Liver (tissue), 9 donors: ENCODE data around the gene PRRG2. TPM values are rescaled to one million over a fixed set of nuclear protein-coding genes. Genes with fewer than 3 reads are reported as not detected.
"Not testable (repeated sequence)": the region's sequence is repeated elsewhere in the genome, so short reads cannot be mapped to it uniquely, and the experiment has no call there.

Experiments
- DNase-seq: peaks from one replicate; pipeline ENCODE4 v3.0.0-alpha.2; 2017; ENCODE audit warnings: low spot score
- H3K27ac ChIP-seq, 2 donors: one replicate each; pipeline ENCODE4 v1.7.0; 2013; ENCODE audit warnings: inconsistent platforms in 2 of 2, low read length in 2 of 2, control low read depth in 1 of 2, low read depth in 1 of 2, mild to moderate bottlenecking in 1 of 2
- H3K27me3 ChIP-seq, 4 donors: one replicate each; pipeline versions ENCODE4 v1.6.1 to v1.7.0; 2013; ENCODE audit warnings: low read length in 3 of 4, inconsistent platforms in 1 of 4, mild to moderate bottlenecking in 1 of 4, moderate library complexity in 1 of 4; ENCODE audit not compliant: control insufficient read depth in 4 of 4, insufficient read depth in 4 of 4
- H3K36me3 ChIP-seq, 4 donors: one replicate each; pipeline versions ENCODE4 v1.6.1 to v1.7.0; 2013; ENCODE audit warnings: low read length in 3 of 4, mild to moderate bottlenecking in 3 of 4, low read depth in 1 of 4, moderate library complexity in 1 of 4; ENCODE audit not compliant: control insufficient read depth in 4 of 4, insufficient read depth in 3 of 4
- H3K4me1 ChIP-seq, 4 donors: one replicate each; pipeline versions ENCODE4 v1.6.1 to v1.7.0; 2013; ENCODE audit warnings: low read length in 3 of 4, mild to moderate bottlenecking in 3 of 4, moderate library complexity in 1 of 4; ENCODE audit not compliant: control insufficient read depth in 4 of 4, insufficient read depth in 4 of 4
- H3K4me3 ChIP-seq, 3 donors: one replicate each; pipeline versions ENCODE4 v1.6.1 to v1.7.0; 2013; ENCODE audit warnings: low read length in 3 of 3, control low read depth in 1 of 3, low read depth in 1 of 3, mild to moderate bottlenecking in 1 of 3
- H3K9ac ChIP-seq, 2 donors: one replicate each; pipeline ENCODE4 v1.7.0; 2013; ENCODE audit warnings: low read length in 2 of 2, mild to moderate bottlenecking in 2 of 2, moderate library complexity in 2 of 2, control low read depth in 1 of 2, low read depth in 1 of 2
- H3K9me3 ChIP-seq, 4 donors: one replicate each; pipeline versions ENCODE4 v1.6.1 to v1.7.0; 2013; ENCODE audit warnings: low read length in 3 of 4; ENCODE audit not compliant: control insufficient read depth in 4 of 4
- EGR1 ChIP-seq, 2 donors: IDR thresholded peaks; 2 replicates each; pipeline ENCODE4 v1.6.1; 2016 to 2018; ENCODE audit warnings: antibody characterized with exemption in 2 of 2, low read depth in 2 of 2
- FOXA2 ChIP-seq: IDR thresholded peaks from 2 replicates; pipeline ENCODE4 v1.6.1; 2016; ENCODE audit warnings: antibody characterized with exemption
- GABPA ChIP-seq, 2 donors: IDR thresholded peaks in 1 of 2; conservative IDR thresholded peaks in 1 of 2; 2 replicates each; pipeline ENCODE4 v1.6.1; 2016; ENCODE audit warnings: antibody characterized with exemption in 2 of 2, mild to moderate bottlenecking in 1 of 2, moderate library complexity in 1 of 2
- HNF4A ChIP-seq, 2 donors: conservative IDR thresholded peaks; 2 replicates each; pipeline ENCODE4 v1.6.1; 2016; ENCODE audit warnings: antibody characterized with exemption in 2 of 2, mild to moderate bottlenecking in 2 of 2
- HNF4G ChIP-seq: IDR thresholded peaks from 2 replicates; pipeline ENCODE4 v1.6.1; 2016; ENCODE audit warnings: antibody characterized with exemption
- JUND ChIP-seq, 2 donors: IDR thresholded peaks; 2 replicates each; pipeline ENCODE4 v1.6.1; 2016; ENCODE audit warnings: antibody characterized with exemption in 2 of 2
- RAD21 ChIP-seq, 2 donors: IDR thresholded peaks; 2 replicates each; pipeline ENCODE4 v1.6.1; 2016; ENCODE audit warnings: antibody characterized with exemption in 2 of 2, mild to moderate bottlenecking in 2 of 2
- RXRA ChIP-seq, 2 donors: IDR thresholded peaks; 2 replicates each; pipeline ENCODE4 v1.6.1; 2017 to 2018; ENCODE audit warnings: antibody characterized with exemption in 2 of 2, mild to moderate bottlenecking in 1 of 2
- SP1 ChIP-seq: IDR thresholded peaks from 2 replicates; pipeline ENCODE4 v1.6.1; 2018; ENCODE audit warnings: antibody characterized with exemption, mild to moderate bottlenecking
- TAF1 ChIP-seq: conservative IDR thresholded peaks from 2 replicates; pipeline ENCODE4 v1.6.1; 2016; ENCODE audit warnings: antibody characterized with exemption, mild to moderate bottlenecking
- YY1 ChIP-seq: IDR thresholded peaks from 2 replicates; pipeline ENCODE4 v1.6.1; 2016; ENCODE audit warnings: antibody characterized with exemption, mild to moderate bottlenecking
- WGBS: extraction: QIAGEN DNeasy Blood & Tissue Kit; methylation state at CpG from one replicate; pipeline ENCODE4 v1.1.7; 2013; 5-methylcytosine and 5-hydroxymethylcytosine counted together
- polyA plus RNA-seq, 2 donors: library from polyadenylated mRNA; stranded (reverse) in 1 of 2; unstranded in 1 of 2; fragments of 200-250 nt in 1 of 2; fragments of >200 nt in 1 of 2; fragmentation: Nextera tagmentation in 1 of 2; extraction: Ambion mirVana in 1 of 2; gene quantifications; one replicate each; pipeline versions ENCODE4 v1.2.1 to v1.2.3, GENCODE V29; 2013 to 2015
- total RNA-seq, 2 donors: library from RNA; depleted of rRNA; stranded (reverse); fragments of >200 nt; gene quantifications; one replicate each; pipeline ENCODE4 v1.2.3, GENCODE V29; 2014
- TF ChIP-seq, protein P1 (sequence below): IDR thresholded peaks from 2 replicates; pipeline ENCODE4 v1.6.1; 2016; ENCODE audit warnings: antibody characterized with exemption, mild to moderate bottlenecking
- TF ChIP-seq, protein P2 (sequence below): IDR thresholded peaks from 2 replicates; pipeline ENCODE4 v1.6.1; 2016; ENCODE audit warnings: antibody characterized with exemption
- TF ChIP-seq, protein P3 (sequence below): IDR thresholded peaks from 2 replicates; pipeline ENCODE4 v1.6.1; 2016; ENCODE audit warnings: antibody characterized with exemption
- donor health status: healthy.
- donor health status: healthy.
- donor health status: healthy.
- donor health status: healthy.
- donor health status: healthy.

Gene PRRG2
- total and polyA plus RNA-seq, 4 donors = 1.1 to 2.8 (median 2.1) TPM

DNA sequence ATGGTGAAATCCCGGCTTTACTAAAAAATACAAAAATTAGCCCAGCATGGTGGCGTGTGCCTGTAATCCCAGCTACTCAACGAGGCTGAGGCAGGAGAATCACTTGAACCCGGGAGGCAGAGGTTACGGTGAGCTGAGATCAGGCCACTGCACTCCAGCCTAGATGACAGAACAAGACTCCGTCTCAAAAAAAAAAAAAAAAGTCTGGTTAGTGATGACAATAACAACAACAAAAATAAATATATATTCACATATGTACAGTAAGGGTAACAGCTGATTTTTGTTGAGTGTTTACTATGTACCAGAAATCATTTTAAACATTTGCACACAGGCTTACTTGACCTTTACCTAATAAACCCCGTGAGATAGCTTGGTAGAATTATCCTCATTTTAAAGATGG, 35.8 kb downstream of the PRRG2 start:
- Histone ChIP-seq H3K36me3 (peaks cover 7 to 42% (median 14%) of the 10 kb centered on the region in 4 donors), H3K4me1 (no peaks in the 10 kb centered on the region), H3K9ac (no peak overlapping the region), H3K9me3 (no peaks in the 10 kb centered on the region), H3K4me3 (no peak overlapping the region), H3K27ac (no peak overlapping the region), H3K27me3 (no peaks in the 10 kb centered on the region)
- 94% methylated on average over 7 of the region's 7 CpGs for WGBS
- TF ChIP-seq, protein P1, sequence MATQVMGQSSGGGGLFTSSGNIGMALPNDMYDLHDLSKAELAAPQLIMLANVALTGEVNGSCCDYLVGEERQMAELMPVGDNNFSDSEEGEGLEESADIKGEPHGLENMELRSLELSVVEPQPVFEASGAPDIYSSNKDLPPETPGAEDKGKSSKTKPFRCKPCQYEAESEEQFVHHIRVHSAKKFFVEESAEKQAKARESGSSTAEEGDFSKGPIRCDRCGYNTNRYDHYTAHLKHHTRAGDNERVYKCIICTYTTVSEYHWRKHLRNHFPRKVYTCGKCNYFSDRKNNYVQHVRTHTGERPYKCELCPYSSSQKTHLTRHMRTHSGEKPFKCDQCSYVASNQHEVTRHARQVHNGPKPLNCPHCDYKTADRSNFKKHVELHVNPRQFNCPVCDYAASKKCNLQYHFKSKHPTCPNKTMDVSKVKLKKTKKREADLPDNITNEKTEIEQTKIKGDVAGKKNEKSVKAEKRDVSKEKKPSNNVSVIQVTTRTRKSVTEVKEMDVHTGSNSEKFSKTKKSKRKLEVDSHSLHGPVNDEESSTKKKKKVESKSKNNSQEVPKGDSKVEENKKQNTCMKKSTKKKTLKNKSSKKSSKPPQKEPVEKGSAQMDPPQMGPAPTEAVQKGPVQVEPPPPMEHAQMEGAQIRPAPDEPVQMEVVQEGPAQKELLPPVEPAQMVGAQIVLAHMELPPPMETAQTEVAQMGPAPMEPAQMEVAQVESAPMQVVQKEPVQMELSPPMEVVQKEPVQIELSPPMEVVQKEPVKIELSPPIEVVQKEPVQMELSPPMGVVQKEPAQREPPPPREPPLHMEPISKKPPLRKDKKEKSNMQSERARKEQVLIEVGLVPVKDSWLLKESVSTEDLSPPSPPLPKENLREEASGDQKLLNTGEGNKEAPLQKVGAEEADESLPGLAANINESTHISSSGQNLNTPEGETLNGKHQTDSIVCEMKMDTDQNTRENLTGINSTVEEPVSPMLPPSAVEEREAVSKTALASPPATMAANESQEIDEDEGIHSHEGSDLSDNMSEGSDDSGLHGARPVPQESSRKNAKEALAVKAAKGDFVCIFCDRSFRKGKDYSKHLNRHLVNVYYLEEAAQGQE = no peak
- TF ChIP-seq JUND (IDR thresholded peaks at IDR 0.05) = no peak
- no peak for TF ChIP-seq RAD21 (IDR thresholded peaks at IDR 0.05)
- TF ChIP-seq SP1 = no peak
- TF ChIP-seq TAF1 = no peak
- TF ChIP-seq HNF4G = no peak
- no peak for TF ChIP-seq YY1
- DNase-seq = no peak

DNA sequence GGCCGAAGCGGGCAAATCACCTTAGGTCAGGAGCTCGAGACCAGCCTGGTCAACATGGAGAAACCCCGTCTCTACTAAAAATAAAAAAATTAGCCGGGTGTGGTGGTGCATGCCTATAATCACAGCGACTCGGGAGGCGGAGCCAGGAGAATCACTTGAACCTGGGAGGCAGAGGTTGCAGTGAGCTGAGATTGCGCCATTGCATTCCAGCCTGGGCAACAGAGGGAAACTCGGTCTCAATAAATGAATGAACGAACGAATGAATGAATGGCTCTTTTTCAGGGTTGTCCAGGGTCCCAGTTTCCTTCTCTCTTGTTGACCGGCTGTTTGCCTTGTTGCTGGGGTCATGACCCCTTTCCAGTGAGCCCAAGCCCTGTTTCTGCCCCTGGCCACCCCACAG, 36.7 kb downstream of the PRRG2 start:
- H3K27me3 ChIP-seq, DNase-seq, H3K4me3 ChIP-seq, H3K9me3 ChIP-seq, H3K27ac ChIP-seq, H3K4me1 ChIP-seq, H3K9ac ChIP-seq: not testable (repeated sequence)
- 93% methylated on average over 13 of the region's 13 CpGs for whole genome bisulfite sequencing
- peaks cover 8 to 43% (median 14%) of the 10 kb centered on the region in 4 donors for H3K36me3 ChIP-seq

DNA sequence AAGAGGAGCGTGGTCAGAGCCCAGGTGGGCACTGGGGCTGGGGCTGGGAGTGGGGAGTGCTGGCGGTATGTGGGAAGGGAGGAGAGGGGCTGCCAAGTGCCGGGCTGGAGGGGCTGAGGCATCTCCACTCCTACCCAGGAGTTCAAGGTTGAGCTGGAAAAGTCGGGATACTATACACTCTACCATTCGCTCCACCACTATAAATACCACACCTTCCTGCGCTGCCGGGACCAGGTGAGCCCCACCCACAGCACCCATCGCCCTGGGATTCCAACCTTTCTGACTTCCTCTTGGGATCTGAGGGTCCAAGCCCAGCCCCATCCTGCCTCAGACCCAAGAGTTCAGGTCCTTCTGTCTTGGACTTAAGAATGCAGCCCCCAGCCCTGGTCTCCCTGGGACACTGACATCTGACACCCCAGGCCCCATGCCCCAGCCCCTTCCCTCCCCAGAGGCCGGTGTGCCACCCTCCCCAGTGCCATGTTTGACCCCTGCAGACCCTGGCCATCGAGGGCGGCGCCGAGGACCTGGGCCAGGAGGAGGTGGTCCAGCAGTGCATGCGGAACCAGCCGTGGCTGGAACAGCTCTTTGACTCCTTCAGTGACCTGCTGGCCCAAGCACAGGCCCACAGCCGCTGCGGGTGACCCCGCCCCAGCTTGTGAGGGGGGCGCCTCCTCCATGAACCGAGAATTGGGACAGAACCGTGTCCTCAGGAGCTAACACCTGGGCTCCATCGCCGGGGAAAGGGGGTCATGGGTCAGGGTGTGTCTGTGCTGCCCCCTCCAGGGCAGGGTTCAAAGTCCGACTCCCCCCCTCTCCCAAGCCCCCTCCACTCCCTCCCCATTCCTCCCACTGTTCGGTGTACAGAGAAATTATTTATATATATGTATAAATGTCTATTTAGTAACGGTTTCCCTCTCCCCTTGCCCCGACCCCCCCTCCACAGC, 44.1 kb downstream of the PRRG2 start:
- peaks cover 2 to 20% (median 9%) of the 10 kb centered on the region in 4 donors for H3K36me3 ChIP-seq
- DNase-seq = no peak
- H3K9me3 ChIP-seq = no peaks in the 10 kb centered on the region
- H3K4me1 ChIP-seq = no peaks in the 10 kb centered on the region
- no peak overlapping the region for H3K27ac ChIP-seq
- no peak overlapping the region for H3K4me3 ChIP-seq
- 88% methylated on average over 27 of the region's 27 CpGs for WGBS
- H3K27me3 ChIP-seq = no peaks in the 10 kb centered on the region
- TF ChIP-seq EGR1 (IDR thresholded peaks at IDR 0.05; ENCODE audit: low read depth in 2 of 2) = no peak
- no peak for TF ChIP-seq RXRA (IDR thresholded peaks at IDR 0.05)
- no peak for TF ChIP-seq FOXA2
- no peak for TF ChIP-seq YY1
- TF ChIP-seq, protein P2, sequence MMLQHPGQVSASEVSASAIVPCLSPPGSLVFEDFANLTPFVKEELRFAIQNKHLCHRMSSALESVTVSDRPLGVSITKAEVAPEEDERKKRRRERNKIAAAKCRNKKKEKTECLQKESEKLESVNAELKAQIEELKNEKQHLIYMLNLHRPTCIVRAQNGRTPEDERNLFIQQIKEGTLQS = no peak
- TF ChIP-seq HNF4A (conservative IDR thresholded peaks at IDR 0.05) = no peak
- no peak for TF ChIP-seq GABPA (IDR thresholded peaks at IDR 0.05 in 1 of 2, conservative IDR thresholded peaks at IDR 0.05 in 1 of 2)
- TF ChIP-seq, protein P3, sequence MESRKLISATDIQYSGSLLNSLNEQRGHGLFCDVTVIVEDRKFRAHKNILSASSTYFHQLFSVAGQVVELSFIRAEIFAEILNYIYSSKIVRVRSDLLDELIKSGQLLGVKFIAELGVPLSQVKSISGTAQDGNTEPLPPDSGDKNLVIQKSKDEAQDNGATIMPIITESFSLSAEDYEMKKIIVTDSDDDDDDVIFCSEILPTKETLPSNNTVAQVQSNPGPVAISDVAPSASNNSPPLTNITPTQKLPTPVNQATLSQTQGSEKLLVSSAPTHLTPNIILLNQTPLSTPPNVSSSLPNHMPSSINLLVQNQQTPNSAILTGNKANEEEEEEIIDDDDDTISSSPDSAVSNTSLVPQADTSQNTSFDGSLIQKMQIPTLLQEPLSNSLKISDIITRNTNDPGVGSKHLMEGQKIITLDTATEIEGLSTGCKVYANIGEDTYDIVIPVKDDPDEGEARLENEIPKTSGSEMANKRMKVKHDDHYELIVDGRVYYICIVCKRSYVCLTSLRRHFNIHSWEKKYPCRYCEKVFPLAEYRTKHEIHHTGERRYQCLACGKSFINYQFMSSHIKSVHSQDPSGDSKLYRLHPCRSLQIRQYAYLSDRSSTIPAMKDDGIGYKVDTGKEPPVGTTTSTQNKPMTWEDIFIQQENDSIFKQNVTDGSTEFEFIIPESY = no peak
- no peak overlapping the region for H3K9ac ChIP-seq
